ENCODE measurements around the gene SYT6.
"Not testable (repeated sequence)": the region's sequence is repeated elsewhere in the genome, so short reads cannot be mapped to it uniquely, and the experiment has no call there.

The SYT6 gene

DNA sequence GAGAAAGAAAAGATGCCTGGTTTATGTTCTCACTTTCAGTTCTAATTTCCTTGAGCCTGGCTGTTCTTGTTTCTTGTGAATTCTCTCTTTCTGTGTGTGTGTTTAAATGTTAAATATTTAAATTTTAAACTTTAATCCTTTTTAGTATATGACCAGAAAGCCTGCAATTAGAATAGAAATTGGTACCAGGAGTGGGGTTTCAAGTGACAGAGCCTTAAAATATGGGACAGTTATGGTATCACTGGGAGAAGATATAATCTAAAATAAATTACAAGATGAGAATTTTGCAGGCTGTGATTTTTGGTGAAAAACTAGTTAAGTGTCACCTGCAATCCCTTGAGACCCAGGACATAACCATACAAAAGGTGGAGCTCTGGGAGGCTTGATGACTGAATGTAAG lies 81.4 kb downstream of the SYT6 start:
- DNase-seq (ENCODE audit: low read depth), result no peak

DNA sequence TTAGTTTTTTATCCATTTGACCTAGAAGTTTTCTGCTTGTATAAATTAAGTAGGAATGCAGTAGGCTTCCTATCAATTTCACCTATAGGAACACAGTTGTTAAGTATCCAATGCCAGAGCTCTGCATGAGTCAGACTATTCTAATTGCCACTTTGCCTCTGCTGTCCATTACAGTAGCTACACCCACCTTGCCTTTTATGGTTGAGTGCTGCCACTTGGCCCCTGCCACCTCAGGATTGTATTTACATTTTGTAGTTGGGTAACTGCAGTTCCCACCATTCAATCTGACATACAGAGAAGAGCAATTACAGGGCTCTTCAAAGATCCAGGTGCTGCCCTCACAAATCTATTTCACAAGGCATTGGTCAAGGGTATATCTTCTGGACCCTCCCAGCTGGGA lies 83.9 kb downstream of the SYT6 start:
- not testable (repeated sequence) for DNase-seq (ENCODE audit: low read depth)

DNA sequence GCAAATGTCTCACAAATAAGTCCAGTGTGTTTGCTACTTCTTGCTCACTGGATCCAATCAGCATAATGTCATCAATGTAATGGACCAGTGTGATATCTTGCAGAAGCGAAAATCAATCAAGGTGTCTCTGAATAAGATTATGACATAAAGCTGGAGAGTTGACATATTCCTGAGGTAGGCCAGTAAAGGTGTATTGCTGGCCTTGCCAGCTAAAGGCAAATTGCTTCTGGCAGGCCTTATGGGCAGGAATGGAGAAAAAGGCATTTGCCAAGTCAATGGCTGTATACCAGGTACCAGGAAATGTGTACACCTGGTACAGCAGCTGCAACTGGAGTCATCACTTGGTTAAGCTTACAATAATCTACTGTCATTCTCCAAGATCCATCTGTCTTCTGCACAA lies 85.0 kb downstream of the SYT6 start:
- not testable (repeated sequence) for DNase-seq (ENCODE audit: low read depth)

DNA sequence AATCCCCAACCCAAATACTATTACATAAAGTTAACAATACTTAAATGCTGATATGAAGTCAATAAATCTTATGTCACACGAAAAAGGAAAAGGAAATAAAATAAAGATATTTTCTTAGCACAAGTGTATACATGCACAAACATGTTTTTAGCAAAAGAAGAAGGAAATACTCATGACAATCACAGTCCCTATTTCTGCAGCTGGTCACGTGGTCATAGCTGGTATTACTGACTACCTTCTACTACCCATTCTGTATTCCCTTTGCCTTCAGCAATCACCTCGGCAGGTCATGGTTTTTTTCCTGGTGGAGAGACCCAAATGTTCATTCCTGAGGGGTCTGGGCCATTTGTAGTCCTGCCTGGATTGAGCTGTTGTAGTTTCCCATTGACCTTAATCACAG lies 88.0 kb downstream of the SYT6 start:
- not testable (repeated sequence) for DNase-seq (ENCODE audit: low read depth)

DNA sequence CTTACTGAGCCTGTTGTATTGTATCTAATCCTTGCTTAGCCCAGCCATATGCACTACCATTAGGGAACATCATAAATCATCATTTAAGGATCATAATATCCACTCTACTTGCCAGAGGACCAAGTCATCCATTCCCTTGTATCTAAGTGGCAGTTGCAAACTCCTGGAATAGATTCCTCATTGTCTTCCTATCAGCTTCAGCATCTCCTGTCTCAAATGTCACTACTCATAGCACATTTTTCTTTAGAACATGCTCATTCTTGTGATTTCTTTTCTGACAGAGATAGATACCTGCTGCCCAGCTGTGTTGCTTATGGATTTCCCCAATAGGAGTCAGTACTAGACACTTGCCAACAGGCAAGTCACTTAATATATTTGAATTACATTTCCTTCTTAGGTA lies 90.1 kb downstream of the SYT6 start:
- no peak for DNase-seq (ENCODE audit: low read depth)

DNA sequence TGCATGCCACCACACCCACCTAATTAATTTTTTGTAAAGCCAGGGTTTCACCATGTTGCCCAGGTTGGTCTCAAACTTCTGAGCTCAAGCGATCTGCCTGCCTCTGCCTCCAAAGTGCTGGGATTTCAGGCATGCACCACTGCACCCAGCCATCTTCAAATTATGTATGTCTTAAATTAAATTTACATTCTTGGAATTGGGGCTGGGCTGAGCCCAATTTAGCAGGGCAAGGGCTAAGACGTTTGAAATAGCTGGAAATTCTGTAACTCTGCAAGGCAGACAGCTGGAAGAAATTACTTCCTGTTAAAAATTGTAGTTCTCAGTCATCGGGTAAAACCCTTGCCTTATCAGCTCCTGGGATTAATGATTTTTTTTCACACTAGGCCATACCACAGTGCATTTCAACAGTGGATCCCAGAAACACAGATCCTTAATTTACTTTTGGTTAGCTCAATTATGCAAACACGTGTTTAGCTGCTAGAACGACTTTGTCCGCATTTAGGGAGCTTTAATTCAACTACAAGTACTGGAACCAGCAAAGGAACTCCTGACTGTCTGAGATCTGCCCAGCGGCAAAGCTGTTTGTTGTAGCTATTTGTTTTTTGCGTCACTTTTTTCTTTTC lies 91.1 kb downstream of the SYT6 start:
- no peak for DNase-seq (ENCODE audit: low read depth)

DNA sequence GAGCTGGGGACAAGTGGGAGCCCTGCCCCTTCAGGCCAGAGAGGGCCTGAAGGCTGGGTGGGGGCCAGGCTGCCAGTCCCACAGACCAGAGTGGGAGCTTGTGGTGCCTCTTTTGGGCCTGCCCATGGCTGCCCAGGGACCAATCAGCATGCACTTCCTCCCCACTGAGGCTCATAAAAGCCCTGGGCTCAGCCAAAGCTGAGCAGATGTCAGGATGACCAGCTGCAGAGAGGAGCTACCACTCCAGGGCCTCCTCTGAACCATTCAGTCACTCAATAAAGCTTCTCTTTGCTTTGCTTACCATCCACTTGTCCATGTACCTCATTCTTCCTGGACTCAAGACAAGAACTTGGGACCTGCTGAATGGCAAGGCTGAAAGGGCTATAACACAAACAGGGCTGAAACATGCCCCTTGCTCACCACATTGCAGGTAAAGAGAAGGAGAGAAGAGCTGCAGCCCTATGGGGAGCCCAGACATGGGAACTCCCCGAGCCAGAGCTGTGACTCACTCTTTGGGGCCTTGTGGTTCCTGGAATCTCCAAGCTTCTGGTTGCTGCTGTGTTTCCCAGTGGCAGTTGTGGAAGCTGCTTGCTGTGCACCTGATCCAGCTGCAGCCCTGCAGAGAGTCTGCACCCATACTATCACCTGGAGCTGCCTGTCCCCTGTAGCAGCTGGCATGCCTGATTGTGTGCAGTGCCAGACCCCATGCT lies 92.4 kb downstream of the SYT6 start:
- DNase-seq (ENCODE audit: low read depth), result no peak

DNA sequence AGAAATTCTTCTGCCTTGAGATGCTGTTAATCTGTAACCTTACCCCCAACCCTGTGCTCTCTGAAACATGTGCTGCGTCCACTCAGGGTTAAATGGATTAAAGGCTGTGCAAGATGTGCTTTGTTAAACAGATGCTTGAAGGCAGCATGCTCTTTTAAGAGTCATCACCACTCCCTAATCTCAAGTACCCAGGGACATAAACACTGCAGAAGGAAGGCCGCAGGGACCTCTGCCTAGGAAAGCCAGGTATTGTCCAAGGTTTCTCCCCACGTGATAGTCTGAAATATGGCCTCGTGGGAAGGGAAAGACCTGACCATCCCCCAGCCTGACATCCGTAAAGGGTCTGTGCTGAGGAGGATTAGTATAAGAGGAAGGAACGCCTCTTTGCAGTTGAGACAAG lies 95.4 kb downstream of the SYT6 start:
- not testable (repeated sequence) for DNase-seq (ENCODE audit: low read depth)

DNA sequence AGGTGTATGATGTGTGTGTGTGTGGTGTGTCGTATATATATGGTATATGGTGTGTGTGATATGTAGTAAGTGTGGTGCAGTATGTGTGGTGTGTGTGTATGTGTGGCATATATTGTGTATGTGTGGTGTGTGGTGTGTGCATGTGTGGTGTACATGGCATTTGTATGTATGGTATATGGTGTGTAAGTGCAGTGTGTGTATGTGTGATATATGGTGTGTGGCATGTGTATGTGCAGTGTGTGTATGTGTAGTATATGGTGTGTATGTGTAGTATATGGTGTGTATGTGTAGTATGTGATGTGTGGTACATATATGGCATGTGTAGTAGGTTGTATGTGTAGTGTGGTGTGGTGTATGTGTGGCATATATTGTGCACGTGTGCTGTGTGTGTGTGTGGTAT lies 99.5 kb downstream of the SYT6 start:
- no peak for DNase-seq (ENCODE audit: low read depth)

DNA sequence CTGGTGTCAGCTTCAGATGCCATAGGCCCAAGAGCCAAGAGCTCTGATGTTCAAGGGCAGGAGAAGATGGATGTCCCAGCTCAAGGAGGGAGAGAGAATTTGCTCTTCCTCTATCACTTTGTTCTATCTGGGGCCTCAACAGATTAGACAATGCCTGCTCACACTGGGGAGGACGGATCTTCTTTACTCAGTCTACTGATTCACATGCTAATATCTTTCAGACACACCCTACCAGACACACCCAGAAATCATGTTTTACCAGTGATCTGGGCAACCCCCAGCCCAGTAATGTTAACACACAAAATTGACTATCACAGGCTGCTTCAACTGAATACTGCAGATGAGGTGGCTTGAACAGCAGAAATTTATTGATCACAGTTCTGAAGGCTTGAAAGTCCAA lies 105.4 kb downstream of the SYT6 start:
- DNase-seq (ENCODE audit: low read depth), result no peak

DNA sequence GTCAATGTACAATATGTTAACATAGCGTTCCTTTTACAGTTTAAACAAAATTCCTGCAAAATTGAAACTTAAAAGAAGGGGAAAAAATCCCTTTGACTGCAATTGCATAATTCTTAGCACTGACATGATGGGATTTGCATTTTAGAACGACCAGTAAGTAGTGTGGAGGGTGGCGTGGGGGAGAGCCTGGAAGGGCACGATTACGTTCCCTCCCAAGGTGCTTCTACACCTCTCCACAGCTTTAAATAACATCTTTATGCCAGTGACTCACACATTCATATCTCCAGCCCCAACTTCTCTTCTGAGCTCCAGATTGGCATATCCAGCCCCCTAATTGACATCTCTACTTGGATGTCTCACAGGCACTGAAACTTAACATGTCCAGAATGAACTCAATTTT lies 110.1 kb downstream of the SYT6 start:
- DNase-seq (ENCODE audit: low read depth), result no peak

DNA sequence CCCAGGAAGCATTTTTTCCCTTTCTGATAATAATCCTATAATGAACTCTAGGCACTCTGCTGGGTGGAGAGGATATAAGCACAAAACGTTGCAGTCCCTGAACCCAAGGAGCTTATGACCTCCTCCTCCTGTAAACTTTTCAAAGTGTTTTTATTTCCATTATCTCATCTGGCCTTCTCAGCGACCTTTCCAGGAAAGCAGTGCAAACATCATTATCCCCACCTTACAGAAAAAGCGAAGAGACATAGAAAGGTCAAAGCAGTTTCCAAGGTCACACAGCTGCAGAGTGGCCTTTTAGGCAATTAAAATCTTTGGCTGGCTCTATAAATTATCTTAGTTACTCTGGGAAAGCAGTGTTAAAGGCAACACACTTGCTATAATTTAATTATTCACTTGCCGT lies 110.6 kb downstream of the SYT6 start:
- DNase-seq (ENCODE audit: low read depth), result no peak

DNA sequence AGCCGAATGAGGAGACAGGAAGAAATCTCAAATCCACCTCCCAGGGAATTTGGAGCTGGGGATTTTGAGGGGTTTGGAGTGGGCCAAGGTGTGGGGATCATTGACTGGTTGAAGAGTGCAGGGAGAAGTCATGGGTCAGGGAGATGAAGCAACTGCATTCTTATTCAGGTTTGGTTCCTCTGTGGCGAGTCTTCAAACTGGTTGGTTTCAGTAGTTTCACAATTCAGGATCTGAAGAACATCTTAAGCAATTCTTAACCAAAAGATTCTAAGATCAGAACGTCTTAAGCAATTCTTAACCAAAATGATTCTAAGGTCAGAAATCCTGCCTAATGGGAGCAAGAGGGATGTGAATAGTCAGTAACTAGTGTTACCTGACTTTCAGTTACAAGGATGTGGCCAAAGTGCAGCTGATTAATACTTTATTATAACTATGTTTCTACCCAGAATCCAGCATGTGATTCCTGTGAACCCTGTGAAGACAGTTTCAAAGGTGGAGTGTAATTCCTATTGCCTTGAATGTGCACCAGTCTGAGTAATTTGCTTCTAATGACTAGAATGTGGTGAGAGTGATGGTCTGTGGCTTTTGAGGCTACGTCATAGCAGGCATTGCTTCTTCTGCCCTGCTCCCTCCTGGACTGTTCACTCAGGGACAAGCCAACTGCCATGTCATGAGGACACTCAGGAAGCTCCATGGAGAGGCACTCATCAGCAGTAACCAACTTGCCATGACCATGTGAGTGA lies 113.2 kb downstream of the SYT6 start:
- no peak for DNase-seq (ENCODE audit: low read depth)

Data from stimulated activated CD8-positive, alpha-beta memory T cell treated with anti-CD3 and anti-CD28 coated beads, Interleukin-7, amount 100 ng/mL, for 24 hours (primary cell).